Omental fat pad (tissue), 4 donors: Measurements from ENCODE around the gene ADCY3. TPM values are rescaled to one million over a fixed set of nuclear protein-coding genes. Genes with fewer than 3 reads are reported as not detected.
A peak's percentile ranks its signal among the peaks of the same experiment; 100 is the strongest.

Source experiments
- ATAC-seq: fragments of 150-250 bp; one replicate; pipeline ENCODE4 v1.9.1; 2016; ENCODE audit warnings: mild to moderate bottlenecking, moderate library complexity; ENCODE audit not compliant: low FRiP score
- DNase-seq: peaks from one replicate; pipeline ENCODE4 v3.0.0-alpha.2; 2019; ENCODE audit warnings: low spot score
- total RNA-seq, 4 donors: library from RNA; depleted of rRNA; stranded (reverse); fragments of >200 nt; gene quantifications; one replicate each; pipeline ENCODE4 v1.1.0, GENCODE V29; 2016
- TF ChIP-seq, protein P1 (sequence below), 3 donors: fragments of 450-650 bp; IDR thresholded peaks; one replicate each; pipeline ENCODE4 v1.5.1; 2016 to 2017; ENCODE audit warnings: antibody characterized with exemption in 3 of 3, mild to moderate bottlenecking in 3 of 3, moderate library complexity in 2 of 3

The ADCY3 gene
- total RNA-seq, 4 donors from 2014 or later: 74.5 to 116 (median 95.1) TPM

DNA sequence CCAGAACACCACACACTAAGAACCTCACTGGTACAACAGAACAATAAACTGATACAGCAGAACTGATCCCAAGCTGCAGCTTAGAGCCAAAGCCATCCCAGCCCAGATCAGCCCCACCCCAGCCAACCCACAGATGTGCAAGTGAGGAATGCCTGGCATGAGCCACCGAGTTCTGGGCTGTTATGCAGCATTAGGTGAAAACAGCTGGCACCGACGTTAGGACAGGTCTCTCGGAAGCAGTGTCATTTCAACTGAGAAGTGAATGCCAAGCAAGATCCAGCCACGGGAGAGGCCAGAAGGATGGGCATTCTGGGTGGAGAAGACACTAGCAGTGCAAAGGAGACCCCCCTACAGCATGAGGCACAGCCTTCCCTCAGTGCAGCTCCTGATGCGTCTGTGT is 38.9 kb downstream of the ADCY3 start:
- DNase-seq (no peak), ATAC-seq (no peak)
- TF ChIP-seq, protein P1, sequence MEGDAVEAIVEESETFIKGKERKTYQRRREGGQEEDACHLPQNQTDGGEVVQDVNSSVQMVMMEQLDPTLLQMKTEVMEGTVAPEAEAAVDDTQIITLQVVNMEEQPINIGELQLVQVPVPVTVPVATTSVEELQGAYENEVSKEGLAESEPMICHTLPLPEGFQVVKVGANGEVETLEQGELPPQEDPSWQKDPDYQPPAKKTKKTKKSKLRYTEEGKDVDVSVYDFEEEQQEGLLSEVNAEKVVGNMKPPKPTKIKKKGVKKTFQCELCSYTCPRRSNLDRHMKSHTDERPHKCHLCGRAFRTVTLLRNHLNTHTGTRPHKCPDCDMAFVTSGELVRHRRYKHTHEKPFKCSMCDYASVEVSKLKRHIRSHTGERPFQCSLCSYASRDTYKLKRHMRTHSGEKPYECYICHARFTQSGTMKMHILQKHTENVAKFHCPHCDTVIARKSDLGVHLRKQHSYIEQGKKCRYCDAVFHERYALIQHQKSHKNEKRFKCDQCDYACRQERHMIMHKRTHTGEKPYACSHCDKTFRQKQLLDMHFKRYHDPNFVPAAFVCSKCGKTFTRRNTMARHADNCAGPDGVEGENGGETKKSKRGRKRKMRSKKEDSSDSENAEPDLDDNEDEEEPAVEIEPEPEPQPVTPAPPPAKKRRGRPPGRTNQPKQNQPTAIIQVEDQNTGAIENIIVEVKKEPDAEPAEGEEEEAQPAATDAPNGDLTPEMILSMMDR (IDR thresholded peaks at IDR 0.05): no peak

DNA sequence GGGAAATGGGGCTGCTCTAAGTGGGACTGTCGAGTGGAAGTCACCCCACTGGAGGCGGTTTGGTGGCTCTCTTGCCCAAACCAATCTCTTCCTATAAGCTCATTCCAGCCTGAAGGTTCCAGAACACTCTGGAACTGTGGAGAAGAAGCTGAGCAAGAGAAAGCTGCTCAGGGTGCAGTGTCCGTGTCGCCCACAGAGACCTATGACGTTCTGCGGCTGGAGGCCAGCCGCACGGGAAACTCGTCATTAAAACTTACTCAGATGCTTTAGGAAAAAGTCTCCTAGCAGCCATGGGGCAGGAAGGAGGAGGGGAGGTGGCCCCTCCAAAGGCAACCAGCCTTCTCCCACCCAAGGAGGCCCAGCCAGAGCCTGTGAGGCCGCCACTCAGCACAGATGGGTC is 41.7 kb downstream of the ADCY3 start:
- TF ChIP-seq, protein P1 (IDR thresholded peaks at IDR 0.05): no peak
- no peak for ATAC-seq
- DNase-seq: no peak

GRCh38 chr2:24877646-24878045 is 42.4 kb downstream of the ADCY3 start:
- DNase-seq (no peak), ATAC-seq (no peak)
- TF ChIP-seq, protein P1 (IDR thresholded peaks at IDR 0.05): no peak

- TF ChIP-seq, protein P1 (IDR thresholded peaks at IDR 0.05): no peak
- ATAC-seq (no peak), DNase-seq (no peak)
These were observed 43.0 kb downstream of the ADCY3 start for GRCh38 chr2:24877067-24877466.

DNA sequence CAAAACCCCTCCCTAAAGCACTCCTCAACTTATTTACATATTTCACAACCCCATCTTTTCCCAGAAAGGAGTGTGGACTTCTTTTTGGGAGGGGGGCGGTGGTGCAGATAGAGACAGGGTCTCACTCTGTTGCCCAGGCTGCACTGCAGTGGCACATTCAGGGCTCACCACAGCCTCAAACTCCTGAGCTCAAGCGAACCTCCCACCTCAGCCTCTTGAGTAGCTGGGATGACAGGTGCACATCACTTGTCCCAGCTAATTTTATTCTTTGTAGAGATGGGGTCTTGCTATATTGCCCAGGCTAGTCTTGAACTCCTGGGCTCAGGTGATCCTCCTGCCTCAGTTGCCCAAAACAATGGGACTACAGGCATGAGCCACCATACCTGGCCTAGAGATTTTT is 44.1 kb downstream of the ADCY3 start:
- no peak for DNase-seq
- TF ChIP-seq, protein P1 (IDR thresholded peaks at IDR 0.05): no peak

GRCh38 chr2:24875272-24875671 is 44.8 kb downstream of the ADCY3 start:
- ATAC-seq: no peak
- no peak for DNase-seq
- TF ChIP-seq, protein P1 (IDR thresholded peaks at IDR 0.05): no peak

More for the DNA sequence above, 44.1 kb downstream of the ADCY3 start:
- ATAC-seq: no peak

DNA sequence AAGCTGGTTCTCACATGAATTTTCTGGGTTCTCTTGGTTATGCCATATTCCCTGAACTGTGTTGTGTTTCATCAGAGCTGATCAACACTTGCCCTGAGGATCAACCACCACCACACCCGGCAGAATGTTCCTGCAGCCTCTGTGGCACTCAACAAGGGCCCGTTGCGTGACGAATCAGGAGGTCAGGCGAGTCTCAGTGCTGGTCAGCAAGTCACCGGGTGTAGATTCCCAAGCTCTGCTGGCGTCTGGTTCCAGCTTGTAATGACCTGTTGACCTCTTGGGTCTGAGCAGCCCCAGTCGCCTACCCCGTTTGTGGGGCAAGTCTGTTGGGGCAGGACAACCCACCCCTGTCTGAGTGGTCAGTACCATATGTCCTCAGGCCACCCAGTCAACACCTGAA is 46.0 kb downstream of the ADCY3 start:
- ATAC-seq: peak; percentile 69
- no peak for DNase-seq
- TF ChIP-seq, protein P1 (IDR thresholded peaks at IDR 0.05): no peak
